MM.1S (cell line): ENCODE data around the gene PIGU.

Experiments used
- DNase-seq: peaks from one replicate; pipeline ENCODE4 v3.0.0-alpha.2; 2015
- H2AFZ ChIP-seq: fragments of 300-600 bp; sonication (generic); 2 replicates; pipeline ENCODE4 v1.6.0; 2016; ENCODE audit warnings: antibody characterized with exemption, low read length
- H3F3A ChIP-seq: fragments of 300-600 bp; sonication (generic); 2 replicates; pipeline ENCODE4 v1.6.1; 2016; ENCODE audit warnings: mild to moderate bottlenecking, antibody characterized with exemption, low read length, moderate library complexity, mixed read lengths; ENCODE audit not compliant: insufficient read depth
- H3K27ac ChIP-seq: fragments of 300-600 bp; sonication (generic); 2 replicates; pipeline ENCODE4 v1.5.1; 2016; ENCODE audit warnings: mild to moderate bottlenecking, low read length
- H3K27me3 ChIP-seq: fragments of 300-600 bp; sonication (generic); replicated peaks from 2 replicates; pipeline ENCODE4 v1.6.0; 2016; ENCODE audit warnings: low read length; ENCODE audit not compliant: insufficient read depth
- H3K36me3 ChIP-seq: fragments of 300-600 bp; sonication (generic); replicated peaks from 2 replicates; pipeline ENCODE4 v1.6.1; 2016; ENCODE audit warnings: mild to moderate bottlenecking, low read length, mixed read lengths; ENCODE audit not compliant: insufficient read depth
- H3K4me1 ChIP-seq: fragments of 300-600 bp; sonication (generic); 2 replicates; pipeline ENCODE4 v1.6.1; 2016; ENCODE audit warnings: low read length, mixed read lengths
- H3K4me2 ChIP-seq: fragments of 300-600 bp; sonication (generic); 2 replicates; pipeline ENCODE4 v1.6.0; 2016; ENCODE audit warnings: low read depth, low read length
- H3K4me3 ChIP-seq: fragments of 300-600 bp; sonication (generic); 2 replicates; pipeline ENCODE4 v1.5.1; 2016; ENCODE audit warnings: low read length, mixed read lengths
- H3K79me2 ChIP-seq: fragments of 300-600 bp; sonication (generic); 2 replicates; pipeline ENCODE4 v1.6.1; 2016; ENCODE audit warnings: mixed run types, low read length, mixed read lengths
- H3K9ac ChIP-seq: fragments of 300-600 bp; sonication (generic); 2 replicates; pipeline ENCODE4 v1.6.1; 2016; ENCODE audit warnings: low read length, mixed read lengths
- H3K9me2 ChIP-seq: fragments of 300-600 bp; sonication (generic); replicated peaks from 2 replicates; pipeline ENCODE4 v1.6.1; 2016; ENCODE audit warnings: mild to moderate bottlenecking, low read length, mixed read lengths; ENCODE audit not compliant: insufficient read depth
- H3K9me3 ChIP-seq: fragments of 300-600 bp; sonication (generic); replicated peaks from 2 replicates; pipeline ENCODE4 v1.6.1; 2016; ENCODE audit warnings: mild to moderate bottlenecking, low read length, mixed read lengths; ENCODE audit not compliant: insufficient read depth
- H4K20me1 ChIP-seq: fragments of 300-600 bp; sonication (generic); 2 replicates; pipeline ENCODE4 v1.6.1; 2016; ENCODE audit warnings: mild to moderate bottlenecking, low read length, moderate library complexity, mixed read lengths; ENCODE audit not compliant: insufficient read depth
- EZH2 ChIP-seq: fragments of 300-600 bp; sonication (generic); optimal IDR thresholded peaks from 2 replicates; pipeline ENCODE3; 2017; ENCODE audit warnings: low read depth, mild to moderate bottlenecking, antibody characterized with exemption, low read length, mixed read lengths
- EZH2phosphoT487 ChIP-seq: fragments of 300-600 bp; sonication (generic); IDR thresholded peaks from 2 replicates; pipeline ENCODE4 v1.6.1; 2018; ENCODE audit warnings: antibody characterized with exemption, low read length
- TF ChIP-seq, protein P1 (sequence below): fragments of 300-600 bp; sonication (generic); IDR thresholded peaks from 2 replicates; pipeline ENCODE4 v1.5.1; 2016; ENCODE audit warnings: antibody characterized with exemption, low read length, mixed read lengths

The PIGU gene

GRCh38 chr20:34624629-34625028 lies 52.3 kb downstream of the PIGU start:
- no peaks in the 10 kb centered on the region for H3K9me3 ChIP-seq
- H3K36me3 ChIP-seq = no peaks in the 10 kb centered on the region
- H3K27me3 ChIP-seq = no peaks in the 10 kb centered on the region

GRCh38 chr20:34622821-34623451 lies 54.0 kb downstream of the PIGU start:
- H3K36me3 ChIP-seq = no peaks in the 10 kb centered on the region
- H3K79me2 ChIP-seq = no peaks in the 10 kb centered on the region
- 0 out of 2 replicates have a peak, but pooled peaks cover 3% of the 10 kb centered on the region for H3K4me1 ChIP-seq
- H3K9ac ChIP-seq = no peak overlapping the region
- no peak overlapping the region for H3K4me3 ChIP-seq
- H3K27ac ChIP-seq = no peak overlapping the region
- no peak for DNase-seq
- no peaks in the 10 kb centered on the region for H3K9me3 ChIP-seq
- H3K4me2 ChIP-seq = no peak overlapping the region
- no peak overlapping the region for H2AFZ ChIP-seq
- H3K27me3 ChIP-seq = no peaks in the 10 kb centered on the region
- no peaks in the 10 kb centered on the region for H3K9me2 ChIP-seq
- H4K20me1 ChIP-seq = no peaks in the 10 kb centered on the region
- H3F3A ChIP-seq = no peaks in the 10 kb centered on the region
- no peak for TF ChIP-seq EZH2phosphoT487

More at GRCh38 chr20:34624629-34625028, 52.3 kb downstream of the PIGU start:
- no peaks in the 10 kb centered on the region for H3K79me2 ChIP-seq
- TF ChIP-seq, protein P1, sequence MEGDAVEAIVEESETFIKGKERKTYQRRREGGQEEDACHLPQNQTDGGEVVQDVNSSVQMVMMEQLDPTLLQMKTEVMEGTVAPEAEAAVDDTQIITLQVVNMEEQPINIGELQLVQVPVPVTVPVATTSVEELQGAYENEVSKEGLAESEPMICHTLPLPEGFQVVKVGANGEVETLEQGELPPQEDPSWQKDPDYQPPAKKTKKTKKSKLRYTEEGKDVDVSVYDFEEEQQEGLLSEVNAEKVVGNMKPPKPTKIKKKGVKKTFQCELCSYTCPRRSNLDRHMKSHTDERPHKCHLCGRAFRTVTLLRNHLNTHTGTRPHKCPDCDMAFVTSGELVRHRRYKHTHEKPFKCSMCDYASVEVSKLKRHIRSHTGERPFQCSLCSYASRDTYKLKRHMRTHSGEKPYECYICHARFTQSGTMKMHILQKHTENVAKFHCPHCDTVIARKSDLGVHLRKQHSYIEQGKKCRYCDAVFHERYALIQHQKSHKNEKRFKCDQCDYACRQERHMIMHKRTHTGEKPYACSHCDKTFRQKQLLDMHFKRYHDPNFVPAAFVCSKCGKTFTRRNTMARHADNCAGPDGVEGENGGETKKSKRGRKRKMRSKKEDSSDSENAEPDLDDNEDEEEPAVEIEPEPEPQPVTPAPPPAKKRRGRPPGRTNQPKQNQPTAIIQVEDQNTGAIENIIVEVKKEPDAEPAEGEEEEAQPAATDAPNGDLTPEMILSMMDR = no peak
- no peak for TF ChIP-seq EZH2phosphoT487
- TF ChIP-seq EZH2 = no peak
- no peak overlapping the region for H3K4me2 ChIP-seq
- 0 out of 2 replicates have a peak, but pooled peaks cover 3% of the 10 kb centered on the region for H3K4me1 ChIP-seq
- H3K9me2 ChIP-seq = no peaks in the 10 kb centered on the region
- H2AFZ ChIP-seq = no peak overlapping the region
- DNase-seq = no peak
- no peaks in the 10 kb centered on the region for H3F3A ChIP-seq
- H3K9ac ChIP-seq = no peak overlapping the region
- no peaks in the 10 kb centered on the region for H4K20me1 ChIP-seq
- H3K27ac ChIP-seq = no peak overlapping the region
- no peak overlapping the region for H3K4me3 ChIP-seq

GRCh38 chr20:34621383-34622367 lies 55.2 kb downstream of the PIGU start:
- no peaks in the 10 kb centered on the region for H3F3A ChIP-seq
- H3K4me2 ChIP-seq = no peak overlapping the region
- H3K9me2 ChIP-seq = no peaks in the 10 kb centered on the region
- H3K4me3 ChIP-seq = no peak overlapping the region
- DNase-seq = no peak
- no peak overlapping the region for H3K9ac ChIP-seq
- H3K27ac ChIP-seq = no peak overlapping the region
- H3K9me3 ChIP-seq = no peaks in the 10 kb centered on the region
- no peaks in the 10 kb centered on the region for H3K79me2 ChIP-seq
- no peak overlapping the region for H2AFZ ChIP-seq
- no peaks in the 10 kb centered on the region for H3K27me3 ChIP-seq
- TF ChIP-seq, protein P1 = no peak
- TF ChIP-seq EZH2phosphoT487 (no peak), EZH2 (no peak)
- no peaks in the 10 kb centered on the region for H3K36me3 ChIP-seq
- no peaks in the 10 kb centered on the region for H4K20me1 ChIP-seq
- 0 out of 2 replicates have a peak, but pooled peaks cover 3% of the 10 kb centered on the region for H3K4me1 ChIP-seq
